HepG2 (cell line): Measurements from ENCODE around the gene ADD2. TPM values are rescaled to one million over a fixed set of nuclear protein-coding genes. Genes with fewer than 3 reads are reported as not detected.
A peak's percentile ranks its signal among the peaks of the same experiment; 100 is the strongest.

ENCODE experiments used
- ASH2L ChIP-seq: fragments of 300-600, 200-600 bp; sonication (generic); IDR thresholded peaks from 2 replicates; pipeline ENCODE4 v1.7.0; 2017; ENCODE audit warnings: low read depth, mild to moderate bottlenecking, moderate library complexity, mixed read lengths, low read length; ENCODE audit not compliant: insufficient read length
- CC2D1A ChIP-seq: sonication (generic); formaldehyde crosslinking; IDR thresholded peaks from 2 replicates; pipeline ENCODE4 v1.8.1; 2023; ENCODE audit warnings: mild to moderate bottlenecking, missing genetic modification reagents
- DDIT3 ChIP-seq: sonication (generic); formaldehyde crosslinking; IDR thresholded peaks from 2 replicates; pipeline ENCODE4 v1.4.0; 2020; ENCODE audit warnings: mild to moderate bottlenecking, missing genetic modification reagents
- ELF3 ChIP-seq: IDR thresholded peaks from 2 replicates; pipeline ENCODE4 v1.6.1; 2016; ENCODE audit warnings: missing genetic modification reagents, missing compliant biosample characterization
- GLMP ChIP-seq: sonication (generic); formaldehyde crosslinking; IDR thresholded peaks from 2 replicates; pipeline ENCODE4 v1.9.0; 2021; ENCODE audit warnings: missing genetic modification reagents, mild to moderate bottlenecking, borderline replicate concordance
- GPN1 ChIP-seq: sonication (generic); formaldehyde crosslinking; IDR thresholded peaks from 2 replicates; pipeline ENCODE4 v1.5.1; 2020; ENCODE audit warnings: missing genetic modification reagents, borderline replicate concordance
- MIER2 ChIP-seq: IDR thresholded peaks from 2 replicates; pipeline ENCODE4 v1.6.1; 2016; ENCODE audit warnings: missing biosample characterization, missing genetic modification reagents
- NKX3-1 ChIP-seq: sonication (generic); formaldehyde crosslinking; IDR thresholded peaks from 2 replicates; pipeline ENCODE4 v1.5.0; 2020; ENCODE audit warnings: missing genetic modification reagents
- NONO ChIP-seq, 2 experiments: fragments of 450-650 bp in 1 of 2; sonication (generic) in 1 of 2; formaldehyde crosslinking in 1 of 2; IDR thresholded peaks in 1 of 2; conservative IDR thresholded peaks in 1 of 2; 2 replicates each; pipeline versions ENCODE4 v1.6.1 to v1.8.0; 2017 to 2022; ENCODE audit warnings: mild to moderate bottlenecking in 1 of 2, missing genetic modification reagents in 1 of 2, moderate library complexity in 1 of 2
- NR2F2 ChIP-seq: IDR thresholded peaks from 2 replicates; pipeline ENCODE4 v1.6.1; 2012; ENCODE audit warnings: low read depth, inconsistent platforms, borderline replicate concordance
- RFXANK ChIP-seq: IDR thresholded peaks from 2 replicates; pipeline ENCODE4 v1.6.1; 2016
- RFXAP ChIP-seq: sonication (generic); formaldehyde crosslinking; IDR thresholded peaks from 2 replicates; pipeline ENCODE4 v1.4.0; 2020; ENCODE audit warnings: missing genetic modification reagents, borderline replicate concordance
- SAFB2 ChIP-seq: sonication (generic); formaldehyde crosslinking; IDR thresholded peaks from 2 replicates; pipeline ENCODE4 v1.5.1; 2020; ENCODE audit warnings: missing genetic modification reagents, low read depth, mild to moderate bottlenecking, borderline replicate concordance
- SCMH1 ChIP-seq: sonication (generic); formaldehyde crosslinking; IDR thresholded peaks from 2 replicates; pipeline ENCODE4 v1.9.0; 2021; ENCODE audit warnings: missing genetic modification reagents, mild to moderate bottlenecking, borderline replicate concordance
- TARDBP ChIP-seq: sonication (generic); formaldehyde crosslinking; IDR thresholded peaks from 2 replicates; pipeline ENCODE4 v1.8.0; 2022; ENCODE audit warnings: mild to moderate bottlenecking, missing genetic modification reagents
- XRCC5 ChIP-seq: fragments of 200-400 bp; formaldehyde crosslinking; optimal IDR thresholded peaks from 2 replicates; pipeline ENCODE3; 2017; ENCODE audit warnings: mild to moderate bottlenecking, low read length
- ZGPAT ChIP-seq: IDR thresholded peaks from 2 replicates; pipeline ENCODE4 v1.6.1; 2016; ENCODE audit warnings: mild to moderate bottlenecking
- ZNF138 ChIP-seq: sonication (generic); formaldehyde crosslinking; IDR thresholded peaks from 2 replicates; pipeline ENCODE4 v1.5.0; 2020; ENCODE audit warnings: mild to moderate bottlenecking, low read depth, missing genetic modification reagents
- ZNF280D ChIP-seq: sonication (generic); formaldehyde crosslinking; IDR thresholded peaks from 2 replicates; pipeline ENCODE4 v1.5.1; 2020; ENCODE audit warnings: mild to moderate bottlenecking, missing genetic modification reagents
- ZNF430 ChIP-seq: sonication (generic); formaldehyde crosslinking; IDR thresholded peaks from 2 replicates; pipeline ENCODE4 v1.9.0; 2021; ENCODE audit warnings: mild to moderate bottlenecking, missing genetic modification reagents
- ZNF550 ChIP-seq: sonication (generic); formaldehyde crosslinking; IDR thresholded peaks from 2 replicates; pipeline ENCODE4 v1.4.0; 2020; ENCODE audit warnings: mild to moderate bottlenecking, missing genetic modification reagents, borderline replicate concordance
- ZNF616 ChIP-seq: sonication (generic); formaldehyde crosslinking; IDR thresholded peaks from 2 replicates; pipeline ENCODE4 v1.5.0; 2020; ENCODE audit warnings: low read depth, mild to moderate bottlenecking, missing genetic modification reagents
- ZNF772 ChIP-seq: sonication (generic); formaldehyde crosslinking; IDR thresholded peaks from 2 replicates; pipeline ENCODE4 v1.5.0; 2020; ENCODE audit warnings: mild to moderate bottlenecking, missing genetic modification reagents
- ZNF775 ChIP-seq: sonication (generic); formaldehyde crosslinking; IDR thresholded peaks from 2 replicates; pipeline ENCODE4 v1.4.0; 2020; ENCODE audit warnings: missing genetic modification reagents, mild to moderate bottlenecking, moderate library complexity, borderline replicate concordance
- ZNF776 ChIP-seq: sonication (generic); formaldehyde crosslinking; IDR thresholded peaks from 2 replicates; pipeline ENCODE4 v1.4.0; 2020; ENCODE audit warnings: mild to moderate bottlenecking, missing genetic modification reagents
- polyA plus RNA-seq, 8 experiments: library from polyadenylated mRNA; depleted of rRNA in 3 of 8; stranded (reverse) in 7 of 8; unstranded in 1 of 8; fragments of >200 nt; fragmentation: Illumina TruSeq in 4 of 8; extraction: Trizol in 4 of 8; gene quantifications; 2 replicates each; pipeline versions ENCODE4 v1.2.1 to v1.2.3, GENCODE V29; 2011 to 2016; ENCODE audit warnings: low read depth in 4 of 8, missing spikeins in 1 of 8, mixed read lengths in 1 of 8; ENCODE audit not compliant: insufficient read depth in 1 of 8
- total RNA-seq, 5 experiments: library from RNA; depleted of rRNA; stranded (reverse); fragments of >200 nt; fragmentation: Illumina TruSeq; extraction: Trizol; gene quantifications; 2 replicates each; pipeline ENCODE4 v1.2.3, GENCODE V29; 2016; ENCODE audit warnings: low read depth in 1 of 5

The ADD2 gene
- total and polyA plus RNA-seq, 2 of the 13 experiments (the other 11 are each of a cell fraction or from before 2014, with no cell fraction given) = 0.05 to 0.13 TPM

- no peak for TF ChIP-seq SCMH1
- TF ChIP-seq XRCC5 = no peak
- peak; percentile 88 for TF ChIP-seq NKX3-1 (CRISPR knock-in tag)
- no peak for TF ChIP-seq ZNF550 (CRISPR knock-in tag)
- peak; percentile 72; the same call in 1 of the 2 replicates for TF ChIP-seq DDIT3 (CRISPR knock-in tag)
- TF ChIP-seq CC2D1A (CRISPR knock-in tag) = peak; percentile 65; the same call in 1 of the 2 replicates
- TF ChIP-seq SAFB2 (CRISPR knock-in tag) = no peak; the same call in 1 of the 2 replicates
- no peak for TF ChIP-seq GPN1 (CRISPR knock-in tag)
- peak; percentile 99 for TF ChIP-seq NR2F2
- no peak for TF ChIP-seq GLMP (CRISPR knock-in tag)
- TF ChIP-seq ZNF772 (CRISPR knock-in tag) = peak; percentile 41; the same call in 1 of the 2 replicates
- peak; percentile 91 for TF ChIP-seq ZGPAT
- no peak for TF ChIP-seq ZNF280D
- TF ChIP-seq TARDBP (CRISPR knock-in tag) = peak; percentile 95
- TF ChIP-seq ZNF430 (CRISPR knock-in tag) = no peak
- TF ChIP-seq RFXANK (CRISPR knock-in tag) = 0 out of 2 replicates have a peak, but pooled peaks have one; percentile 49
- TF ChIP-seq ZNF138 = no peak
- no peak for TF ChIP-seq ZNF776 (CRISPR knock-in tag)
- TF ChIP-seq MIER2 (CRISPR knock-in tag) = peak; percentile 72; the same call in 1 of the 2 replicates
- peak; percentile 44 for TF ChIP-seq RFXAP
- TF ChIP-seq NONO (IDR thresholded peaks at IDR 0.05) = no peak
- TF ChIP-seq NONO (CRISPR knock-in tag; conservative IDR thresholded peaks at IDR 0.05) = peak; percentile 79
- peak; percentile 89 for TF ChIP-seq ELF3 (CRISPR knock-in tag)
- TF ChIP-seq ZNF616 = no peak
- TF ChIP-seq ZNF775 (CRISPR knock-in tag) = no peak
- peak; percentile 44 for TF ChIP-seq ASH2L
These were observed 39.3 kb upstream of the ADD2 start (continued) for GRCh38 chr2:70807102-70807827.
